ENCODE measurements around the gene STXBP2.

DNA sequence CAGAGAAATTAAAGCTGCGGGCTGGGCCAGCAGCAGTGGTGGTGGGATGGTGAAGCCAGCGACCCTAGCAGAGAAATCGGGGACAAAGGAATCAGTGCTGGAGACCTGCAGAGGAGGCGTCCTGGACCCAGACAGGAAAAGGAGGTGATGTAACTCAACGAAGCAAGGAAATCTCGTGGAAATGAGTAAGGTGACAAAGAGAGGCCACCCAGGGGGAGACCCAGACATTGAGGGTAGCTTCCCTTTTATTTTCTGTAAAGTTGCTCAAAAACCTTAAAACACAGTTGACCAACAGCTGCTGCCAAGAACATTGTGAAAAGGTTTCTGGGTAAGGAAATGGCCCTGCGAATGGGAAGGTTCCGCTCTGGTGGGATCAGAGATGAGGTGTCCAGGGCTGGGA, 18.7 kb downstream of the STXBP2 start:
- no peak for TF ChIP-seq POLR2AphosphoS5 (IDR thresholded peaks at IDR 0.05; ENCODE audit: low read depth, low read length)
- TF ChIP-seq POLR2A (IDR thresholded peaks at IDR 0.05; ENCODE audit: low read depth, low read length): no peak
